GM12878 (cell line): ENCODE measurements around the gene USP31. TPM values are rescaled to one million over a fixed set of nuclear protein-coding genes. Genes with fewer than 3 reads are reported as not detected.

Experiments used
- ATAC-seq: fragments of 200-7000 bp; cut with Tn5 transposase; 3 replicates; pipeline ENCODE4 v1.9.1; 2020; ENCODE audit warnings: mild to moderate bottlenecking, moderate library complexity
- BruUV-seq: library from RNA; stranded (reverse); fragments of 400-500 nt; replicated peaks from 2 replicates; lab custom pipeline; 2021; lab: Mats Ljungman, UMichigan
- CTCF ChIA-PET: fragments of 300-600 bp; sonication (Branson Sonifier 250); formaldehyde crosslinking; extraction: SDS; loops from one replicate; lab custom pipeline; 2021; ENCODE audit warnings: inconsistent platforms; lab: Yijun Ruan, JAX
- POLR2A ChIA-PET: fragments of 350-600 bp; formaldehyde crosslinking; extraction: SDS; loops from one replicate; lab custom pipeline; 2021; ENCODE audit warnings: inconsistent platforms; lab: Charles Lee
- RAD21 ChIA-PET: fragments of 300-600 bp; sonication (Branson Sonifier 250); formaldehyde crosslinking; loops from one replicate; lab custom pipeline; 2023; ENCODE audit warnings: antibody characterized with exemption; ENCODE audit not compliant: unreplicated experiment; lab: Charles Lee
- SMC1A ChIA-PET: fragments of 300-600 bp; sonication (Branson Sonifier 250); formaldehyde crosslinking; loops from one replicate; lab custom pipeline; 2023; ENCODE audit not compliant: unreplicated experiment, uncharacterized antibody; lab: Charles Lee
- DNase-seq: peaks from one replicate; pipeline ENCODE4 v3.0.0-alpha.2; 2011; ENCODE audit warnings: low read depth, low spot score
- FAIRE-seq: peaks from 3 replicates; lab custom pipeline; 2011; peaks lifted over from hg19 to GRCh38; lab: Jason Lieb, UNC
- H2AFZ ChIP-seq: 2 replicates; pipeline ENCODE4 v1.6.0; 2011; ENCODE audit warnings: low read depth, low read length, control low read depth; ENCODE audit not compliant: control insufficient read depth
- H3K27ac ChIP-seq: 2 replicates; pipeline ENCODE4 v1.5.1; 2011; ENCODE audit warnings: control low read depth; ENCODE audit not compliant: control insufficient read depth, insufficient read depth
- H3K27me3 ChIP-seq, 2 experiments: replicated peaks in 1 of 2; 2 replicates each; pipeline versions ENCODE4 v1.6.0 to v1.6.1; 2011; ENCODE audit warnings: low read length in 1 of 2; ENCODE audit not compliant: control insufficient read depth in 2 of 2, insufficient read depth in 2 of 2
- H3K36me3 ChIP-seq, 2 experiments: 2 replicates each; pipeline ENCODE4 v1.5.1; 2011; ENCODE audit warnings: low read length in 1 of 2; ENCODE audit not compliant: control insufficient read depth in 2 of 2, insufficient read depth in 2 of 2
- H3K4me1 ChIP-seq: 2 replicates; pipeline ENCODE4 v1.6.1; 2011; ENCODE audit warnings: mild to moderate bottlenecking, low read length, moderate library complexity, mixed read lengths; ENCODE audit not compliant: control insufficient read depth, insufficient read depth
- H3K4me2 ChIP-seq: 2 replicates; pipeline ENCODE4 v1.6.0; 2011; ENCODE audit warnings: control low read depth; ENCODE audit not compliant: control insufficient read depth, insufficient read depth
- H3K4me3 ChIP-seq: fragments of 200-600 bp; sonication (generic); 2 replicates; pipeline ENCODE4 v1.5.1; 2016
- H3K79me2 ChIP-seq: 2 replicates; pipeline ENCODE4 v1.6.0; 2011; ENCODE audit warnings: low read length; ENCODE audit not compliant: control insufficient read depth, insufficient read depth
- H3K9ac ChIP-seq: 2 replicates; pipeline ENCODE4 v1.8.0; 2011; ENCODE audit warnings: low read length, control low read depth, mixed read lengths; ENCODE audit not compliant: control insufficient read depth, insufficient read depth
- H3K9me3 ChIP-seq: replicated peaks from 3 replicates; pipeline ENCODE4 v1.5.1; 2011; ENCODE audit warnings: mild to moderate bottlenecking, low read length; ENCODE audit not compliant: control insufficient read depth, insufficient read depth
- H4K20me1 ChIP-seq: 2 replicates; pipeline ENCODE4 v1.6.0; 2011; ENCODE audit not compliant: control insufficient read depth, insufficient read depth
- BCL3 ChIP-seq: IDR thresholded peaks from 2 replicates; pipeline ENCODE4 v1.6.1; 2011; ENCODE audit warnings: borderline replicate concordance, low read depth, mild to moderate bottlenecking, moderate library complexity, low read length; ENCODE audit not compliant: insufficient read depth, poor library complexity, severe bottlenecking
- DPF2 ChIP-seq: fragments of 450-650 bp; IDR thresholded peaks from 2 replicates; pipeline ENCODE4 v1.6.1; 2017; ENCODE audit warnings: mild to moderate bottlenecking
- EED ChIP-seq: sonication (generic); IDR thresholded peaks from 2 replicates; pipeline ENCODE4 v1.6.1; 2016; ENCODE audit warnings: antibody characterized with exemption, low read depth
- FOS ChIP-seq: IDR thresholded peaks from 3 replicates; pipeline ENCODE4 v1.6.1; 2011; ENCODE audit warnings: borderline replicate concordance; ENCODE audit not compliant: insufficient read length; ENCODE audit errors: extremely low read depth
- FOXK2 ChIP-seq: fragments of 450-650 bp; IDR thresholded peaks from 2 replicates; pipeline ENCODE4 v1.6.1; 2017; ENCODE audit warnings: mild to moderate bottlenecking, moderate library complexity
- GATAD2B ChIP-seq: fragments of 450-650 bp; conservative IDR thresholded peaks from 2 replicates; pipeline ENCODE4 v1.6.1; 2017; ENCODE audit warnings: low read depth, mild to moderate bottlenecking, moderate library complexity
- HDAC2 ChIP-seq: fragments of 200-600 bp; sonication (generic); IDR thresholded peaks from 2 replicates; pipeline ENCODE4 v1.6.1; 2017
- HDGF ChIP-seq: fragments of 450-650 bp; IDR thresholded peaks from 2 replicates; pipeline ENCODE4 v1.6.1; 2016; ENCODE audit warnings: antibody characterized with exemption
- KAT2A ChIP-seq: conservative IDR thresholded peaks from 2 replicates; pipeline ENCODE4 v1.6.1; 2011; ENCODE audit warnings: low read depth, low read length; ENCODE audit not compliant: control insufficient read depth
- MXI1 ChIP-seq: fragments of 150-350 bp; IDR thresholded peaks from 2 replicates; pipeline ENCODE4 v1.6.1; 2011; ENCODE audit warnings: low read depth, mild to moderate bottlenecking, inconsistent platforms, low read length, improper control_type of control experiment
- NFXL1 ChIP-seq: fragments of 450-650 bp; IDR thresholded peaks from 2 replicates; pipeline ENCODE4 v1.6.1; 2017; ENCODE audit warnings: antibody characterized with exemption, mild to moderate bottlenecking, borderline replicate concordance
- NFYB ChIP-seq: IDR thresholded peaks from 2 replicates; pipeline ENCODE4 v1.6.1; 2011; ENCODE audit warnings: low read depth, mild to moderate bottlenecking, low read length, improper control_type of control experiment, moderate library complexity; ENCODE audit not compliant: insufficient read depth
- NKRF ChIP-seq: fragments of 450-650 bp; conservative IDR thresholded peaks from 2 replicates; pipeline ENCODE4 v1.6.1; 2017; ENCODE audit warnings: mild to moderate bottlenecking, moderate library complexity
- NR2C2 ChIP-seq: IDR thresholded peaks from 2 replicates; pipeline ENCODE4 v1.6.1; 2011; ENCODE audit warnings: borderline replicate concordance, low read depth; ENCODE audit not compliant: control insufficient read depth, insufficient read length
- PAX5 ChIP-seq: IDR thresholded peaks from 2 replicates; pipeline ENCODE4 v1.6.1; 2011; ENCODE audit warnings: low read depth, low read length, borderline replicate concordance
- SIX5 ChIP-seq: IDR thresholded peaks from 2 replicates; pipeline ENCODE4 v1.6.1; 2011; ENCODE audit warnings: mild to moderate bottlenecking, low read depth, low read length, moderate library complexity; ENCODE audit not compliant: severe bottlenecking
- SREBF1 ChIP-seq: IDR thresholded peaks from 2 replicates; pipeline ENCODE4 v1.6.1; 2012; ENCODE audit warnings: mild to moderate bottlenecking, low read length
- ZBTB11 ChIP-seq: fragments of 450-650 bp; formaldehyde crosslinking; IDR thresholded peaks from 2 replicates; pipeline ENCODE4 v1.5.0; 2022; ENCODE audit warnings: mild to moderate bottlenecking, missing genetic modification characterization
- WGBS: methylation state at CpG from one replicate; pipeline ENCODE4 v1.1.6; 2016; ENCODE audit warnings: low lambda C conversion rate; ENCODE audit not compliant: insufficient replicate concordance, insufficient coverage; ENCODE audit errors: missing lambda C conversion rate; 5-methylcytosine and 5-hydroxymethylcytosine counted together
- in situ Hi-C: fragments of 300-500 bp; cut with MboI; formaldehyde crosslinking; loops from 9 replicates; pipeline ENCODE4 v1.14.3; 2018; ENCODE audit warnings: mixed read lengths
- intact Hi-C: fragments of 100-400 bp; cut with micrococcal nuclease; formaldehyde crosslinking; loops from one replicate; pipeline ENCODE4 v1.14.2; 2022; ENCODE audit not compliant: unreplicated experiment
- polyA plus RNA-seq, 11 experiments: library from polyadenylated mRNA; depleted of rRNA in 4 of 11; unstranded in 6 of 11; stranded (reverse) in 5 of 11; fragments of >200 nt; fragmentation: Nextera tagmentation in 4 of 11; fragmentation: Illumina TruSeq in 1 of 11; extraction: Ambion mirVana in 4 of 11; extraction: Trizol in 1 of 11; gene quantifications; 1 replicate in 1 of 11; 2 replicates in 10 of 11; pipeline versions ENCODE4 v1.2.1 to v1.2.3, GENCODE V29; 2011 to 2016; ENCODE audit warnings: inconsistent platforms in 2 of 11, missing spikeins in 2 of 11, low read depth in 1 of 11
- total RNA-seq, 4 experiments: library from RNA; depleted of rRNA in 3 of 4; stranded (reverse); fragments of >200 nt in 3 of 4; fragmentation: Illumina TruSeq in 1 of 4; extraction: Trizol in 1 of 4; gene quantifications; 2 replicates each; pipeline versions ENCODE4 v1.2.1 to v1.2.3, GENCODE V29; 2013 to 2021

The USP31 gene
- total and polyA plus RNA-seq, 10 of the 15 experiments (the other 5 are each of a cell fraction or from before 2014, with no cell fraction given): 0.87 to 6.5 (median 3.2) TPM

- DNase-seq (no peak), FAIRE-seq (no peak), ATAC-seq (no peak)
- no TSS peak for BruUV-seq
- no peak overlapping the region for H3K4me2 ChIP-seq
- no peak overlapping the region for H2AFZ ChIP-seq
- no peaks in the 10 kb centered on the region for H3K36me3 ChIP-seq
- POLR2A ChIA-PET: no interaction called here
- RAD21 ChIA-PET: no interaction called here
- intact Hi-C loops: no loop called here
- H3K9ac ChIP-seq: no peak overlapping the region
- in situ Hi-C loops: no loop called here
- SMC1A ChIA-PET: no interaction called here
- no peaks in the 10 kb centered on the region for H4K20me1 ChIP-seq
- no peaks in the 10 kb centered on the region for H3K79me2 ChIP-seq
- no peak overlapping the region for H3K4me3 ChIP-seq
- no peak overlapping the region for H3K27ac ChIP-seq
- no peak for TF ChIP-seq SREBF1
- TF ChIP-seq HDAC2: no peak
- TF ChIP-seq SIX5: no peak
- no peak for TF ChIP-seq HDGF
- no peak for TF ChIP-seq FOS
- TF ChIP-seq NFXL1: no peak
- no peak for TF ChIP-seq ZBTB11
- TF ChIP-seq PAX5: no peak
- TF ChIP-seq NR2C2: no peak
- no peak for TF ChIP-seq MXI1
- TF ChIP-seq NKRF: no peak
- TF ChIP-seq BCL3: no peak
- no peak for TF ChIP-seq EED
- TF ChIP-seq FOXK2: no peak
- TF ChIP-seq NFYB: no peak
- no peak for TF ChIP-seq DPF2
- TF ChIP-seq KAT2A: no peak
- no peak for TF ChIP-seq GATAD2B
- H3K9me3 ChIP-seq: no peaks in the 10 kb centered on the region
- CTCF ChIA-PET: no interaction called here
- H3K4me1 ChIP-seq: no peaks in the 10 kb centered on the region
- 64% methylated on average over 3 of the region's 3 CpGs for WGBS
- no peaks in the 10 kb centered on the region for H3K27me3 ChIP-seq
Measured at GRCh38 chr16:23121024-23121423, 28.2 kb downstream of the USP31 start.
